Measurements from ENCODE around the gene HSF5.

The HSF5 gene

DNA sequence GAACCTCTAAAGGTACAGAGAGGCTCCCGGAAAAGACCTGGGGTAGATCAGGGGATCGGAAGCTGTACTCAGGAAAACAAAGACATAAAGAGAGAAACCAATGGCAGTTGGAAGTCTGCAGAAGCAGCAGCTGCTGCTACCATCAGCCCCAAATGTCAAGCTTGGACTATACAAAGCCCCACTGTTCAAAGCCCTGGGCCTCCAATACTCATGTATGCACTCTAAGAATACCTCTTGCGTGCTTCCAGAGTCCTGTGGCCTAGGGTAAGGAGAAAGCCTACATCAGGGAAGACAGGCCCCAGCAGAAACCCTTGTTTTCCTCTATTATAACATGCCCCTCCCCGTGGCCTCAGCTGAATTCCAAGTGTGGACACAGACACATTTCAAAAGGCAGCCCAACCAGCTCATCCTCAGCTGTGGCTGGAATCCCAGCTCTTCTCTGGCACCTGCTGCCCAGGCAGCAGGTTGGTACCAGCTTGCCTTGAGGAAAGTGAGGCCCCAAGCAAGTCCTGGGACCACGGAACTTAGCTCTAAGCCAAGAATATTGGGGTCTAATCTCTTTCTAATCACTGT lies 45.5 kb upstream of the HSF5 start:
- no peak overlapping the region for H3K27ac ChIP-seq
- TF ChIP-seq, protein P1, sequence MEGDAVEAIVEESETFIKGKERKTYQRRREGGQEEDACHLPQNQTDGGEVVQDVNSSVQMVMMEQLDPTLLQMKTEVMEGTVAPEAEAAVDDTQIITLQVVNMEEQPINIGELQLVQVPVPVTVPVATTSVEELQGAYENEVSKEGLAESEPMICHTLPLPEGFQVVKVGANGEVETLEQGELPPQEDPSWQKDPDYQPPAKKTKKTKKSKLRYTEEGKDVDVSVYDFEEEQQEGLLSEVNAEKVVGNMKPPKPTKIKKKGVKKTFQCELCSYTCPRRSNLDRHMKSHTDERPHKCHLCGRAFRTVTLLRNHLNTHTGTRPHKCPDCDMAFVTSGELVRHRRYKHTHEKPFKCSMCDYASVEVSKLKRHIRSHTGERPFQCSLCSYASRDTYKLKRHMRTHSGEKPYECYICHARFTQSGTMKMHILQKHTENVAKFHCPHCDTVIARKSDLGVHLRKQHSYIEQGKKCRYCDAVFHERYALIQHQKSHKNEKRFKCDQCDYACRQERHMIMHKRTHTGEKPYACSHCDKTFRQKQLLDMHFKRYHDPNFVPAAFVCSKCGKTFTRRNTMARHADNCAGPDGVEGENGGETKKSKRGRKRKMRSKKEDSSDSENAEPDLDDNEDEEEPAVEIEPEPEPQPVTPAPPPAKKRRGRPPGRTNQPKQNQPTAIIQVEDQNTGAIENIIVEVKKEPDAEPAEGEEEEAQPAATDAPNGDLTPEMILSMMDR (IDR thresholded peaks at IDR 0.05), result no peak
- TF ChIP-seq ZFX (IDR thresholded peaks at IDR 0.05; ENCODE audit: borderline replicate concordance), result no peak

DNA sequence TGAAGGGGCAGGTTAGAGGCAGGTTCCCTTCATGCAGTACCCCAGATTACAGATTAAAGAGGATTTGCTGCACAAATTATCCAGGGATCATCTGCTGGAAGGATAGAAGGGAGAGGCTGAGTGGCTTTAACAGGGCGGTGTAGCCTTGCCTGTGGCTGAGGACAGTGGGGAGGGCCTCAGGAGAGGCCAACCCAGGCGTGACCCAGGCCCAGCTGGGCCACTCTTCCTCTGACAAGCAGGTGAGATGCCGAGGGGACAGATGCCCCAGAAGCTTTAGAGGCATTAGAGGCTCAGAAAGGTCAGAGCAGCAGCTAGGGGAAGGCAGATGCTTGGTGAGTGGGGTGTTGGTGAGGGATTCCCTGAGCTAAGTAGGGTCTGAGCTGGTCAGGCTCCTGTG lies 44.3 kb upstream of the HSF5 start:
- H3K27ac ChIP-seq, result no peak overlapping the region
- TF ChIP-seq, protein P1 (IDR thresholded peaks at IDR 0.05), result no peak
- no peak for TF ChIP-seq ZFX (IDR thresholded peaks at IDR 0.05; ENCODE audit: borderline replicate concordance)

DNA sequence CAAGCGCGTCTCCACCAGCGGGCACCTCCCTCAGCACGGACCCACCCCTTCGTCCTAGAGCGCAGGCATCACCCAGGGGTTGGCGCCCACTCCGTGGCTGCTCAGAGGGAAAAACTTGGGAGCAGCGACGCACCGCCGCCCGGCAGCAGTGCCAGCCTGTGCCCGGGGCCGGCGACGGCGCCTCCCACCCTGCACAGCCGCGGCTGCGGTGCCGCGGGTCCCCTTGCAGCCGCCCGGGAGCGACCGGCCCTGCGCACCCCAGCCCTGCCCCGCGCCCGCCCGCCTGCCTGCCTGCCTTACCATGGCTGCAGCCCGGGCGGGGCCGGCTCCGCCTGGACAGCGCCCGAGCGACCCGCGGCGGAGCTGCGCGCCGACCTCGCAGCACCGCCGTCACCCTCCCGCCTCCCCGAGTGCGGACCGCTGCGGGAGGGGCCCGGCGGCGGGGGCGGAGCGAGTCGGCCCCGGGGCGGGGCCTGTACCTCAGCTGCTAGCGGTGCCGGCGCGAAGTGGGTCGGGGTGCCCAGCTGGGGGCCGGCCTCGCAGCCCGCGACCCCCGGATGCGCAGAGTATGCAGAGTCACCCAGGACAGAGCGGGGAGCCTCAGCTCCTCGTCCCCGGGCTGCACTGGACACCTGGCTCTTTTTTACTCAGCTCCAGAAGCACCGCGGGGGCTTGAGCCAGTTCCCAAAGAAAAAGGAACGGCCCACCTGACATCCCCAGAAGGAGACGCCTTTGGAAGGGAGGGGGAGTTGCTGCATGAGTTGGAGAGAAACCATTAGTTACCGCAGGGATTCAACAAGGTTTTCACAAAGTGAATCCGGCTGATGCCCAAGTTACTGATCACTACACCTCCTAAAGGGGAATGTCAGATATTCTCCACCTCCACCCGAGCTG lies 43.7 kb upstream of the HSF5 start:
- TF ChIP-seq ZFX (IDR thresholded peaks at IDR 0.05; ENCODE audit: borderline replicate concordance), result no peak
- TF ChIP-seq, protein P1 (IDR thresholded peaks at IDR 0.05), result no peak
- no peak overlapping the region for H3K27ac ChIP-seq

DNA sequence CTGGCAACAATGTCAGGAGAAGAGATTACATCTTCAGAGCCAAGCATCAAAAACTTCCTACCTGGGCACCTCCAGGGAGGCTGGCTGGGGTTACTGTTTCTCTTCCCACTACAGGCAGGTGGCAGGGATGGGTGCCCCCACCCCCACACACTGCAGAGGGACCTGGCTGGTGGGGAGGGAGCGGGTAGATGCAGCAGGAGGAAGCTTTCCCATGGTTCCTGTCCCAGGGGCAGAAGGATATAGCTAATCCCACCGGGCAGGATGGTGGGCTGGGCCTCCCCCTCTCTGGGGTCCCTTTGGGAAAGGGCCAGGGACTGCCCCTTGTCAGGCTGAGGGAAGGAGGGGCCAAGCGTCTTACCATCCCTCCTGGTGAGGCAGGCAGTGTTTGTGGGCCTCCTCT lies 42.9 kb upstream of the HSF5 start:
- TF ChIP-seq, protein P1 (IDR thresholded peaks at IDR 0.05), result no peak
- no peak for TF ChIP-seq ZFX (IDR thresholded peaks at IDR 0.05; ENCODE audit: borderline replicate concordance)
- H3K27ac ChIP-seq, result no peak overlapping the region

DNA sequence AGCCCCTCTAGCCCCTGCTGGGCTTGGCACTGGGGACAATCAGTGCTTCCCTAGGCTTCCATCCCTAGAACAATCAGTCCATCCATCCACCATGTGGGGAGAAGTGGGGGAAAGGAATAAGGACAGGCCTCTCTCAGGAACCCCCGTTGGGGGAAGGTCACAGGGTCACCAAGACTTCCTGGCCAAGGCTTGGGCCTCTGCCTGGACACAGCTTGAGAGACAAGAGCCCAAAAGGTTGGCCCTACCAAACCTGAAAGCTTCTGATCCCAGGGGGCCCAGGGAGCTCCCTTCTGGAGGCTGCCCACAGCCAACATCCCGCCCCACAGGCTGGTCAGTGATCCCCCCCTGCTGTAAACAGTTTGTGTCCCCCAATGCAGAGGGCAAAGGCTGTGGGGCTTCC lies 42.4 kb upstream of the HSF5 start:
- TF ChIP-seq, protein P1 (IDR thresholded peaks at IDR 0.05), result no peak
- TF ChIP-seq ZFX (IDR thresholded peaks at IDR 0.05; ENCODE audit: borderline replicate concordance), result no peak
- H3K27ac ChIP-seq, result no peak overlapping the region

DNA sequence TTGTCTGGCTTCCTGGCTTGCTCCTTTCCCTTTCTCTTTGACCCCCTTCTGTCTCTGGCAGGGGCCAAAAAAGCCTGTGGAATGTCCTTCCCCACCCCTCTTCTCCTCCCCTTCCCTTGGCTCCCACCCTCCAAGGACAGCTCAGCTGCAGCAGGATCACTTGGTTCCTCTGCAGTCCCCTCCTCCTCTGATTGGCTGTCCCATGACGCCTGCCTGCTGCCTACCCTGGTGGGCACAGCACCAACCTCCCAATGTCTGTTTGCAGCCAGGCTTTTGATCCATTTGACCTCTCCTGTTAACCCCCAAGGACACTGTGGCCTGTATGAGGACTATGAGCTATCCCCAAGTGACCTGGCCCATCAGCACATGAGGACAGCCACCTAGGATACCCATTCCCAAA lies 41.1 kb upstream of the HSF5 start:
- TF ChIP-seq ZFX (IDR thresholded peaks at IDR 0.05; ENCODE audit: borderline replicate concordance), result no peak
- TF ChIP-seq, protein P1 (IDR thresholded peaks at IDR 0.05), result no peak
- no peak overlapping the region for H3K27ac ChIP-seq

DNA sequence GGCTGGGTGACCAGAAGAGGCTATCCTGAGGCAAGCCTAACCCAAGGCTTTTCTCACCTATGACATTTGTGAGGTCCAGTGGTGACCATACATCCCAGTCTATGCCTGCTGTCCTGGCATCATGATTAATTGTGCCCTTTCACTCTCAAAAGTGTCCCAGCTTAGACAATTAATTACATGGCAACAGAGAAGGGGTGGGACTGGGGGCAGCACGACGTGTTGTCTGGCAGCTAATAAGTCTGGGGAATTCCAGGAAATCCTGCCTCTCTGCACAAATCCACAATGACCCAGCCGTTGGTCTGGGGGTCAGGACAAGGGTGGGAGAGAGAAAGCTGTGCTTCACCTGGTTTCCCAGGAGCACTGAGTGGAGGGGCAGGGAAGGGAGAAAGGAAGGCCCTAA lies 40.2 kb upstream of the HSF5 start:
- H3K27ac ChIP-seq, result no peak overlapping the region
- TF ChIP-seq, protein P1 (IDR thresholded peaks at IDR 0.05), result no peak
- no peak for TF ChIP-seq ZFX (IDR thresholded peaks at IDR 0.05; ENCODE audit: borderline replicate concordance)
